Activated CD8-positive, alpha-beta T cell treated with anti-CD3 and anti-CD28 coated beads for 36 hours (primary cell): Measurements from ENCODE around the gene DSTN. TPM values are rescaled to one million over a fixed set of nuclear protein-coding genes. Genes with fewer than 3 reads are reported as not detected.

Experiments
- ATAC-seq: fragments of 200-7000 bp; cut with Tn5 transposase; one replicate; pipeline ENCODE4 v1.10.0; 2021; ENCODE audit warnings: mild to moderate bottlenecking, moderate library complexity
- CTCF ChIA-PET: fragments of 350-600 bp; sonication (Branson Sonifier 250); formaldehyde crosslinking; loops from one replicate; lab custom pipeline; 2021; ENCODE audit warnings: antibody characterized with exemption; lab: Charles Lee
- POLR2A ChIA-PET: fragments of 350-600 bp; sonication (Branson Sonifier 250); formaldehyde crosslinking; loops from one replicate; lab custom pipeline; 2021; ENCODE audit warnings: antibody characterized with exemption; lab: Charles Lee
- DNase-seq: peaks from one replicate; pipeline ENCODE4 v3.0.0-alpha.2; 2020
- H3K27ac Mint-ChIP-seq: one replicate; pipeline ENCODE4 v1.8.0; 2021; ENCODE audit warnings: mild to moderate bottlenecking, mixed read lengths
- H3K27me3 Mint-ChIP-seq: one replicate; pipeline ENCODE4 v1.8.0; 2021; ENCODE audit warnings: mixed read lengths
- H3K36me3 Mint-ChIP-seq: one replicate; pipeline ENCODE4 v1.8.0; 2021; ENCODE audit warnings: low read depth, mixed read lengths
- H3K4me1 Mint-ChIP-seq: one replicate; pipeline ENCODE4 v1.8.0; 2021; ENCODE audit warnings: low read depth, mixed read lengths
- H3K4me3 Mint-ChIP-seq: one replicate; pipeline ENCODE4 v1.8.0; 2021; ENCODE audit warnings: mild to moderate bottlenecking, moderate library complexity, mixed read lengths
- H3K9me3 Mint-ChIP-seq: one replicate; pipeline ENCODE4 v1.8.0; 2021; ENCODE audit warnings: mixed read lengths
- intact Hi-C: fragments of 100-400 bp; cut with micrococcal nuclease; formaldehyde crosslinking; loops from one replicate; pipeline ENCODE4 v1.10.0; 2022
- total RNA-seq, 2 experiments: library from RNA; stranded (reverse); gene quantifications; one replicate each; pipeline ENCODE4 v1.2.3, GENCODE V29; 2021
- TF ChIP-seq, protein P1 (sequence below): fragments of 200-600 bp; IDR thresholded peaks from one replicate; pipeline ENCODE4 v1.8.0; 2022; ENCODE audit warnings: antibody characterized with exemption, mild to moderate bottlenecking

DSTN gene
- total RNA-seq, 2 experiments from 2014 or later, result 55.5 to 56.4 TPM

- Mint-ChIP-seq H3K27me3 (no peaks in the 10 kb centered on the region), H3K36me3 (peaks cover 4% of the 10 kb centered on the region), H3K4me1 (no peaks in the 10 kb centered on the region), H3K9me3 (no peaks in the 10 kb centered on the region), H3K4me3 (no peak overlapping the region), H3K27ac (no peak overlapping the region)
- DNase-seq (no peak), ATAC-seq (no peak)
- TF ChIP-seq, protein P1, sequence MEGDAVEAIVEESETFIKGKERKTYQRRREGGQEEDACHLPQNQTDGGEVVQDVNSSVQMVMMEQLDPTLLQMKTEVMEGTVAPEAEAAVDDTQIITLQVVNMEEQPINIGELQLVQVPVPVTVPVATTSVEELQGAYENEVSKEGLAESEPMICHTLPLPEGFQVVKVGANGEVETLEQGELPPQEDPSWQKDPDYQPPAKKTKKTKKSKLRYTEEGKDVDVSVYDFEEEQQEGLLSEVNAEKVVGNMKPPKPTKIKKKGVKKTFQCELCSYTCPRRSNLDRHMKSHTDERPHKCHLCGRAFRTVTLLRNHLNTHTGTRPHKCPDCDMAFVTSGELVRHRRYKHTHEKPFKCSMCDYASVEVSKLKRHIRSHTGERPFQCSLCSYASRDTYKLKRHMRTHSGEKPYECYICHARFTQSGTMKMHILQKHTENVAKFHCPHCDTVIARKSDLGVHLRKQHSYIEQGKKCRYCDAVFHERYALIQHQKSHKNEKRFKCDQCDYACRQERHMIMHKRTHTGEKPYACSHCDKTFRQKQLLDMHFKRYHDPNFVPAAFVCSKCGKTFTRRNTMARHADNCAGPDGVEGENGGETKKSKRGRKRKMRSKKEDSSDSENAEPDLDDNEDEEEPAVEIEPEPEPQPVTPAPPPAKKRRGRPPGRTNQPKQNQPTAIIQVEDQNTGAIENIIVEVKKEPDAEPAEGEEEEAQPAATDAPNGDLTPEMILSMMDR, result no peak
- POLR2A ChIA-PET, result interaction anchor here (0.7 kb wide), 1 partner anchor 24 kb away, joined by 3 read pairs; no protein-coding TSS in a partner anchor
- CTCF ChIA-PET, result interaction anchor here (1.3 to 1.5 kb wide), 2 partner anchors 40 to 354 kb away, joined by 3 read pairs; no protein-coding TSS in a partner anchor
- intact Hi-C loops, result no loop called here
These were observed 72.8 kb downstream of the DSTN start for GRCh38 chr20:17642404-17643269.

- ATAC-seq, result no peak
- H3K27ac Mint-ChIP-seq, result no peak overlapping the region
- H3K27me3 Mint-ChIP-seq, result no peaks in the 10 kb centered on the region
- H3K4me1 Mint-ChIP-seq, result no peaks in the 10 kb centered on the region
- TF ChIP-seq, protein P1, result no peak
- H3K4me3 Mint-ChIP-seq, result no peak overlapping the region
- ChIA-PET POLR2A (interaction anchor here (0.7 kb wide), 1 partner anchor 23 kb away, joined by 3 read pairs; no protein-coding TSS in a partner anchor), CTCF (interaction anchor here (1.3 to 1.5 kb wide), 2 partner anchors 39 to 353 kb away, joined by 3 read pairs; no protein-coding TSS in a partner anchor)
- DNase-seq, result no peak
- intact Hi-C loops, result no loop called here
- H3K9me3 Mint-ChIP-seq, result no peaks in the 10 kb centered on the region
- H3K36me3 Mint-ChIP-seq, result peaks cover 4% of the 10 kb centered on the region
These were observed 73.8 kb downstream of the DSTN start for GRCh38 chr20:17643531-17644188.

GRCh38 chr20:17644451-17644850, 74.6 kb downstream of the DSTN start:
- H3K4me3 Mint-ChIP-seq, result no peak overlapping the region
- no peaks in the 10 kb centered on the region for H3K27me3 Mint-ChIP-seq
- intact Hi-C loops, result no loop called here
- H3K36me3 Mint-ChIP-seq, result peaks cover 4% of the 10 kb centered on the region
- ATAC-seq, result no peak
- CTCF ChIA-PET, result no interaction called here
- POLR2A ChIA-PET, result no interaction called here
- peaks cover 5% of the 10 kb centered on the region for H3K4me1 Mint-ChIP-seq
- TF ChIP-seq, protein P1, result no peak
- no peak overlapping the region for H3K27ac Mint-ChIP-seq
- H3K9me3 Mint-ChIP-seq, result no peaks in the 10 kb centered on the region
- DNase-seq, result no peak

DNA sequence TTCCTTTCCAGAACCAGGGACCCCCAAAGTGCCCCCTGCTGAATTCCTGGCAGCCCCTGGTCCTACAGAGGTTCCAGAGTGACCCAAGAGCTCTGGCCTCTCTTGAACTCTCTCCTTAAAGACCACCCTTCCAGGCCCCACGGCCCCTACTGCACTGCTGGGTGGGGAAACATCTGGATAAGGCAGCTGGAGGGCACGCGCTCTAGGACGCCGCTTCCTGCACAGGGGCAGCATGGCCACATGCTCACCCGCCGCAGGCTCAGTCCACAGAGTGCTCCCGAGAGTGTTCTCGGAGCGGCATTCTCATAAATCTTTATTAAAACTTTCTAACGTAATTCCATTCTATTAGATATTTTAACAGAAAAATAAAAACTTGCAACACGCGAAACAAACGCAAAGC, 75.1 kb downstream of the DSTN start:
- H3K9me3 Mint-ChIP-seq, result no peaks in the 10 kb centered on the region
- TF ChIP-seq, protein P1, result no peak
- intact Hi-C loops, result no loop called here
- CTCF ChIA-PET, result no interaction called here
- peaks cover 4% of the 10 kb centered on the region for H3K36me3 Mint-ChIP-seq
- peaks cover 5% of the 10 kb centered on the region for H3K4me1 Mint-ChIP-seq
- H3K27me3 Mint-ChIP-seq, result no peaks in the 10 kb centered on the region
- no peak overlapping the region for H3K4me3 Mint-ChIP-seq
- no peak overlapping the region for H3K27ac Mint-ChIP-seq
- ATAC-seq (no peak), DNase-seq (no peak)
- POLR2A ChIA-PET, result no interaction called here
